Endometrial microvascular endothelial cells (primary cell): ENCODE data around the gene SIX5. TPM values are rescaled to one million over a fixed set of nuclear protein-coding genes. Genes with fewer than 3 reads are reported as not detected.

Experiments used
- in situ Hi-C: cut with HindIII; loops from 2 replicates; pipeline ENCODE4 v1.10.0; 2017; ENCODE audit warnings: low sequenced_read_pairs, low pct_unique_long_range_greater_than_20kb; ENCODE audit errors: inconsistent ontology term
- total RNA-seq: library from RNA; depleted of rRNA; stranded (reverse); fragments of >200 nt; gene quantifications from one replicate; pipeline ENCODE4 v1.2.3, GENCODE V29; 2015; ENCODE audit errors: inconsistent ontology term

SIX5 gene
- total RNA-seq, 1 donor from 2014 or later = 6.8 TPM

DNA sequence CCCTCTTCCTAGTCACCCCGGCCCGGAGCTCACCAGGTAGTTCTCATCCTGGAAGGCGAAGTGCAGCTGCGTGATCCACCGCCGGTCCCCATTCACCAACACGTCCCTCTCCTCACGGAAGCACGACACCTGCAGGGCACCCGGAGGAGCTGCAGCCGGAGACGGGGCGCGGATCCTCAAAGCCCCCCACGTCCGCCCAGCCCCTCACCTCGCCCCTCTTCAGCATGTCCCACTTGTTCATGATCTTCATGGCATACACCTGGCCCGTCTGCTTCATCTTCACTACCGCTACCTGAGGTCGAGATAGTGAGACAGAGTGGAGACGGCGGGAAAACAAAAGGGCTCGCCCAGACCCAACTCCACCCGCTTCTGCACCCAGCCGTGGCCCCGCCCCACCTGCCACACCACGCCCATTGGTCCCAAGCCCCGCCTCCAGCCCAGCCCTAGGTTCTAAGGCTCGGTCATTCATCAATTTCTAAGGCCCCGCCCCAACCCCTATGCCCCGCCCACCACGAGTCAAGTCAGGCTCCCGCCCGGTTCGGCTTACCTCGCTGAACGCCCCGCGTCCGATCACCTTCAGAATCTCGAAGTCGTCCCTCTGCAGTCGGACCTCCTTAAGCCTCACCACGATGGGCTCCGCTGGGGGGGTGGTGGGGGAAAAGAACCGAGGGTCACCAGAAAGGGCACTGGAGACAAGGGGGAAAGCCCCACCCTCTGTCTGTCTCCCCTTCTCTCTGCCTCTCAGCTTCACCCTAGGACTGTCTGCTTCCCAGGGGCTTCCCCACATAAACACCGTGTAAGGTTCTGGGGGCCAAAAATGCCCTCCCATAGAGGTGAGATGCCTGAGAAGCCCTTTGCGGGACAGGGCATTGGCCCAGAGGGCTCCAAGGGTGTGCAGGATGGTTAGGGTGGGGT lies 10.4 kb upstream of the SIX5 start:
- in situ Hi-C loops = no loop called here

DNA sequence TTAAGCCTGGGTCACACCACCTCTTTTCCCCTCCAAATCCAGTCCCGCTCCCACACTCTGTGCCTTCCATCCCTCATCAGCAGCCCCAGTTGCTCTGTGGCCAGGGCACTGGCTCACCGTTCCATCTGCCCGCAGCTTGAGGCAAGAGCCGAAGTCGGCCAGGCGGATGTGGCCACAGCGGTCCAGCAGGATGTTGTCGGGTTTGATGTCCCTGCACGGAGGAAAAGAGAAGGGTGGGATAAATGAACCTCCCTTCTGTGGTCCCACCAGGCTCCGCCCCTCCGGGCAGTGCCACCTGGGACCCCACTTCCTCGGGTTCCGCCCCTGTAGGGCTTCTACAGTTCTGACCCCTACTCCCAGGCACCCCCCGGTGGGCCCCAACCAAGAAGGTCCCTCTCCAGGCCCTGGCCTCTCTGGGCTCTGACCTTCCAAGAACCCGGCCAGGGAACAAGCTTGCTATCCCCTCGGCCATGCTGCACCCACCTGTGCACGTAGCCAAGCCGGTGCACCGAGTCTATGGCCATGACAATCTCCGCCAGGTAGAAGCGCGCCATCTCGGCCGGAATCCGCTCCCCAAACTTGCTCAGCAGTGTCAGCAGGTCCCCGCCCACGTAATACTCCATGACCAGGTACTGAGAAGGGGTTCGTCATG lies 9.1 kb upstream of the SIX5 start:
- in situ Hi-C loops = no loop called here

DNA sequence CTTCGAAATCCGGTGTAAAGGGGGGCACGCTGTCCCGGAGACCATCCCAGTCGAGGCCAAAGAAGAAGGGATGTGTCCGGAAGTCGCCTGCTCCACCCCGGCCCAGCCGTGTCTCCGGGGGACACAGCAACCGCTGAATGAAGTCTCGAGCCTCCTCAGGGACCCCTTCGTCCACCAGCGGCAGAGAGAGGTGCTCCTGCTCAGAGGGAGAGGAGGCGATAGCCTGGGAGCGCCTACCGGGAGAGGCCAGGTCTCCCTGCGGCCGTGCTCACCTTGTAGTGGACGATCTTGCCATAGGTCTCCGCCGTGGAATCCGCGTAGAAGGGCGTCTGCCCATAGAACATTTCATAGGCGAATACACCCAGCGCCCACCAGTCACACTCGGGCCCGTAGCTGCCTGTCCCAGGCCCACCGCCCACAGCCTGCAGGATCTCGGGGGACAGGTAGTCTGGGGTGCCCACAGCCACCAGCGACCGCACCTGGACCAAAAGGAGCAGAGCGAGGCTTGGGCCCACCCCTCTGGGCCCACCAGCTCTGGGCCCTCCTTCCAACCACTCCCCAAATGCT lies 8.4 kb upstream of the SIX5 start:
- in situ Hi-C loops = no loop called here

DNA sequence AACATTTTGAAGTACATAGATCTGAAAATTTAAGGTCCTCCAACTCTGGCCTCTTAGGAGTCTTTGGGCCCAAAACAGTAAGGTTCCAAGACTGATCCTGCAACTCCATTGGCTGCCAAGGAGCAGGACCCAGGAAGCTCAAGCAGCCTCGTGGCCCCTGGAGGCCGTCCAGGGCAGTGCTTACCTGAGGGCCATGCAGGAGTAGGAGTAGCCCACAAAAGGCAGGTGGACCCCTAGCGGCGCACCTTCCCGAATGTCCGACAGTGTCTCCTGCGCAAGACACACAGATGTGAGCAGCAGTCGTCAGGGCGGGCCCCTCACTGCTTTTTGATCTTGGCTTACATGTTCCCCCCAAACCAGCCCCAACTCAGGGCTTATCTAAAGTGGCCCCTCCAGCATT lies 5.7 kb upstream of the SIX5 start:
- in situ Hi-C loops = no loop called here

DNA sequence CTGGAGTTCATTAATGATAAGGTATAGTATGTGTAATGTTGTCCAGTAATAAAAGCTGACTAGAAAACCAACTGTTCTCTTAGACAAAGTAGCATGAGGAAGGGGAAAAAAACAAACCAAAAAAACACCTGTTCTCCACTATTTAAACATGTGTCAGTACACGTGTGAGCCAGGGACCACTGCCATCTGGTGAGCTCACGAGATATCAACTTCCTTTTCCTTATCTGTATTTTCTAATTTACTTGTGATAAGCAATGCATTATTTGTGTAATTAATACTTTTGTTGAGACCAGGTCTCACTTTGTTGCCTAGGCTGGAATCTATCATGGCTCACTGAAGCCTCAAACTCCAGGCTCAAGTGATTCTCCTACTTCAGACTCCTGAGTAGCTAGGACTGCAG lies 4.3 kb upstream of the SIX5 start:
- in situ Hi-C loops = no loop called here

DNA sequence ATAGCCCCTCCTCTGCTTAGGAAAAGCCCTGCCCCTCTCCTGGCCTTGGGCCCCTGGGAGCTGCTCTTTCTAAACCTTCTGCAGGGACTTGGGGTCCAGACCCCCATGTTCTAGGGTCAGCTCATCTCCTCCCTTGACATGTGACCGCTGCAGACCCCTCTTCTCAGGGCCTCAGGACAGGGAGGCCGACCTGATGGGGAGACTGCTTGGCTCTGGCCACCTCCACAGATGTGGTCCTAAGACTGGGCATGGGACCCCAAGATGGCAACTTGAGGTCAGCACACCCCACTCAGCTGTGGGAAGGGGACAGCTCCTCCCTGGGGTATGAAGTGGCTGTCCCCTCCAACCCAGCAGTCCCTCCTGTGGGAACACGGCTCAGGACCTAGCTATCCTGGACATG lies 3.9 kb upstream of the SIX5 start:
- in situ Hi-C loops = no loop called here

DNA sequence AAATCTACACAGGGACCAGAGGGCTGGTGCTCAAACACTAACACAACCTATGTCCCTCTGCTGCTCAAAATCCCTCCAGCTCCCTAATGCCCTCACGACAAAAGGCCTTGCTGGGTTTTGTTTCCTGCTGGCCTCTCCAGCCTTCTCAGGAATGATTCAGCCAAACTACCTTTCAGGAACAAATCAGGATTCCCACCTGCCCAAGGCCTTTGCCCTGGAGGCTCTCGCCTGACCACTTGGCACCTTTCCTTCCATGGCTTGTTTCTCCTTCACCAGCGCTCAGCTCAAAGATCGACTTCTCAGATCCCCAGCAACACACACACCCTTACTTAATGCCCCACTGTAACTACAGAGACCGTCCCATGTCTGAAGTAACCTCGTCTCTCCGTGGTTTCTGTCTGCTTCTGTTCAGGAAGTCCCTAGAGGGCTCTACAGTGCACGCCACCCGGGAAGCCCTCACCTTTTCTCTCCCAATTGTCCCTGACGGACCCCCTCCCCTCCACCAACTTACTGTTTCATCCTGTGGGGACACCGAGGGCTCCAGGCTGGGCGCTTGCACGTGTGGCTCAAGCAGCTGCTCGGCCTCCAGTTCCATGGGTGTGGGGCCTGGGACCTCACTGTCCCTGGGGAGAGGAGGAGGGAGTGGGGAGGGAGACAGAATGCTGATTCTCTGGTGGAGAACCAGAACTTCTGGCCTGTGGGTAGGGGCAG lies 3.2 kb upstream of the SIX5 start:
- in situ Hi-C loops = no loop called here

DNA sequence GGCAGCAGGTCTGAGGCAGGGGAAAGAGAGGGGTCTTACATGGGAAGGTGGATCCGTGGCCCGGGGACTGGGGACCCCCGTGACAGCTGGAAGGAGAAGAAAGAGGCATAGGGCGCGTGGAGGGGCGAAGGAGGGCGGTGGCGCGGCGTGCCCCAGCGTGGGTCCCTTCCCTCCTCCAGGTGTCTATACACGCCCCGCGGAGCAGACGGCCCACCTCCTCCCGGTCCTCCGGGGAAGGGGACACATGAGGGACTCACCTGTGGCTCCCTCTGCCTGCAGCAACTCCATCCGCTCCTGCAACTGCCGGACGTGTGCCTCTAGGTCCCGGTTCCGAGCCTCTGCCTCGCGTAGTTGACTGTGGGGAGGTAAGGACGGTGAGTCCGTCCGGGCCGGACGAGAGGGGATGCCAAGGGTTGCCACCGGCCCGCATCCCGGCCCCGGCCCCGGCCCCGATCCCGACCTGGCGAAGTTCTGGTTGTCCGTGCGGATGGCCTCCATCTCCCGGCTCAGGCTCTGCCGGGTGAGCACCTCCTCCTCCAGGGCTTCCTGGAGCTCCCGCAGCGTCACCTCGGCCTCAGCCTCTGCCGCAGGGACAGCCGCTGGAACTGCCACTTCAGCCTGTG lies 2.4 kb upstream of the SIX5 start:
- in situ Hi-C loops = no loop called here

DNA sequence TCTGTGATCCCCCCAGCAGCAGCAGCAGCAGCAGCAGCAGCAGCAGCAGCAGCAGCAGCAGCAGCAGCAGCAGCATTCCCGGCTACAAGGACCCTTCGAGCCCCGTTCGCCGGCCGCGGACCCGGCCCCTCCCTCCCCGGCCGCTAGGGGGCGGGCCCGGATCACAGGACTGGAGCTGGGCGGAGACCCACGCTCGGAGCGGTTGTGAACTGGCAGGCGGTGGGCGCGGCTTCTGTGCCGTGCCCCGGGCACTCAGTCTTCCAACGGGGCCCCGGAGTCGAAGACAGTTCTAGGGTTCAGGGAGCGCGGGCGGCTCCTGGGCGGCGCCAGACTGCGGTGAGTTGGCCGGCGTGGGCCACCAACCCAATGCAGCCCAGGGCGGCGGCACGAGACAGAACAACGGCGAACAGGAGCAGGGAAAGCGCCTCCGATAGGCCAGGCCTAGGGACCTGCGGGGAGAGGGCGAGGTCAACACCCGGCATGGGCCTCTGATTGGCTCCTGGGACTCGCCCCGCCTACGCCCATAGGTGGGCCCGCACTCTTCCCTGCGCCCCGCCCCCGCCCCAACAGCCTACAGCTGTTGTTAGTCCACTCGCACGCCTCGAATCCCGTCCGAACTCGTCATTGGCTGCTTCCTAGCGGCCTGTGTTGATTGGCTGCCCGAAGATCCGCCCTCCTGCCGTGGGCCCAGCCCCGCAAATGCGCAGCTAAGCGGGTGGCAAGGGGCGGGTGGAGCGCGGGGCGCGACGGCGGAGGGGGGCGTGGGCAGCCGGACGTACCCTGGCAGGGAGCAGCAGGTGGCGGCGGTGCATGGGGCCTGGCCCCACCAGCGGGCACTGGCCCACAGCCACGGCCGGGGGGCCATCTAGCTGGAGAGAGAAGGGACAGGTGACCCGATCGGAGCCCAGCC lies 1.4 kb upstream of the SIX5 start:
- in situ Hi-C loops = no loop called here

DNA sequence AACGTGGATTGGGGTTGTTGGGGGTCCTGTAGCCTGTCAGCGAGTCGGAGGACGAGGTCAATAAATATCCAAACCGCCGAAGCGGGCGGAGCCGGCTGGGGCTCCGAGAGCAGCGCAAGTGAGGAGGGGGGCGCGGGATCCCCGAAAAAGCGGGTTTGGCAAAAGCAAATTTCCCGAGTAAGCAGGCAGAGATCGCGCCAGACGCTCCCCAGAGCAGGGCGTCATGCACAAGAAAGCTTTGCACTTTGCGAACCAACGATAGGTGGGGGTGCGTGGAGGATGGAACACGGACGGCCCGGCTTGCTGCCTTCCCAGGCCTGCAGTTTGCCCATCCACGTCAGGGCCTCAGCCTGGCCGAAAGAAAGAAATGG lies 754 bp upstream of the SIX5 start:
- in situ Hi-C loops = no loop called here

DNA sequence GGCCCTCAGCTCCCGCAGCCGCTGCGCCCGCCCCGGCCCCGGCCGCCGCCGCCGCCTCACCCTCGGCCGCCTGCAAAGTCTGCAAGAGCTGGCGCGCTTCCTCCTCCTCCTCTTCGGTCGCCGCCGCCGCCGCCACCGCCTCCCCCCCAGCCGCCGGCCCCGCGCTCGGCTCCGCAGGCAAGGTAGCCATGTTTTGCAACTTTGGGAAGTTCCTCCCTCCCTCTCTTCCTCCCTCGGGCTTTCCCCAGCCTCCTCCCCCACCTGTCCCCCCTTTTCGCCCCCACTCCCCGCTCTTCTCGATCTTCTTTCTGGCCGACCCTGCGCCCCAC lies 433 bp downstream of the SIX5 start:
- in situ Hi-C loops = no loop called here

DNA sequence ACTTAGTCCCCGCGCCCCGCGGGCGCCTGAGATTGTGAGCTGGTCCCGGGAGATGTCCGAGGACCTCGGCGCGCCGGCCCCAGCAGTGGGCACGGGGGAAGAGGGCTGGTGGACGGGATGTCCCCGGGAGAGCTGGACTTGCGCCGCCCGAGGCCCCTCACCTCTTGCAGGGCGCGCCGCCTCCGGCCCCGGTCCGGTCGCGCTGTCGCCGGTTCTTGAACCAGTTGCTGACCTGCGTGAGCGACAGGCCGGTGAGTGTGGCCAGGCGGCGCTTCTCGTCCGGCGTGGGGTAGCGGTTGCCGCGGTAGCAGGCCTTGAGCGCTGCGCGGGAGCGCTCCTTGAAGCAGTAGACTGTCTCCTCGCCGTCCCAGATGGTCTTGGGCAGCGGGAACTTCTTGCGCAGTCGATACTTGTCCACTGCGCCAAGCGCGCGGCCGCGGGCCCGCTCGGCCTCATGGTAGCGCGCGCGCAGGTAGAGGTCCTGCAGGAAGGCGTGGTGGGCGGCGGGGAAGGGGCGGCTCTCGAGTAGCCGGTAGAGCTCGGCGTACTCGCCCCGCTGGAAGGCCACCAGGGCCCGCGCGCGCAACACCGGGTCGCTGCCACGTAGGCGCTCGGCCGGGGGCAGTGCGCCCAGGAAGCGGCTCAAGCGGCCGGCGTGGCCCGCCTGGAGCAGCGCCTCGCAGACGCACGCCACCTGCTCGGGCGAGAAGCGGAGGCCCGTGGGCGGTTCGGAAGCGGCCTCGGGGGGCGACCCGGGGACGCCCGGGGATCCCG lies 984 bp downstream of the SIX5 start:
- in situ Hi-C loops = no loop called here

DNA sequence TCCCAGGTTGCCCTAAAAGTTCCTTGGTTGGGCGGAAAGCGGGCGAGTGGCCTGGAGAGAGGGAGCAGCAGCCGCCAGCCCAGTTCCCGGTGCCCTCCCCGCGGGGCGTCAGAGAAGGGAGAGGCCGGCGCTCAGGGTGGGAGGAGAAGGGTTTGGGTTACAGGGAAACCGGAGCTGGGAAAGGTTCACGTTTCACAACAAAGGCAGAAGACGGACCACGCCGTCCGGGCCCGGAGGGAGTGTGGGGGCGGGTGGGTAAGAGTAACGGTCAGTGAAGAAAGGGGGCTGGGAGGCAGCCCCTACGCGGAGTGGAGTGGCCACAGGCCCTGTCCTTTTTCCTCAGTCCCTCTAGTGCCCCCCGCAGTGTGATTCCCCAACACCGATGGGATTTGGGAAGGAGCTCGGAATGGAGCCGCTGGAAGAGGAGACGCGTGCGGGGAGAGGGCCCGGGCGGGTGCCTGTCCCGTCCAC lies 1.6 kb downstream of the SIX5 start:
- in situ Hi-C loops = no loop called here

DNA sequence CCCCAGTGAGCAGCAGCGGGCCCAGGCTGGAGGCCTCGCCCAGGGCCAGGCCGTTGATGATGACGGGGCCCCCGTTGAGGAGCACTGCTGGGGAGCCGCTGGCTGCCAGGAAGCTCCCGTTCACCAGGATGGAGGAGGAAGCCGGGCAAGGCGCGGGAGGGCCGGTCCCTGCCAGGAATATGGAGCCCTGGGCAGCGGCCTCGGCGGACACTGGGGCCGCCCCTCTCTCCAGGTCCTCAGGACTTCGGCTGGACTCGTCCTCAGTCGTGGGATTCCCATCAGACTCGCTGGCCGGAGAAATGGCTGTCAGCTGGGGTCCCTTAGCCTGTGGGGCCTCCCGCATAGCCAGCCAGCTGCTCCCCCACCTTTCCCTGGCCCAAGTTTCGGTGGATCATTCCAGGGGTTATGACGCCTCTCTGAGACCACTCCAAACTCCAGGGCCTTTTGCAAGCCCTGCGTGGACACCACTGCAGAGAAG lies 2.1 kb downstream of the SIX5 start:
- in situ Hi-C loops = no loop called here

DNA sequence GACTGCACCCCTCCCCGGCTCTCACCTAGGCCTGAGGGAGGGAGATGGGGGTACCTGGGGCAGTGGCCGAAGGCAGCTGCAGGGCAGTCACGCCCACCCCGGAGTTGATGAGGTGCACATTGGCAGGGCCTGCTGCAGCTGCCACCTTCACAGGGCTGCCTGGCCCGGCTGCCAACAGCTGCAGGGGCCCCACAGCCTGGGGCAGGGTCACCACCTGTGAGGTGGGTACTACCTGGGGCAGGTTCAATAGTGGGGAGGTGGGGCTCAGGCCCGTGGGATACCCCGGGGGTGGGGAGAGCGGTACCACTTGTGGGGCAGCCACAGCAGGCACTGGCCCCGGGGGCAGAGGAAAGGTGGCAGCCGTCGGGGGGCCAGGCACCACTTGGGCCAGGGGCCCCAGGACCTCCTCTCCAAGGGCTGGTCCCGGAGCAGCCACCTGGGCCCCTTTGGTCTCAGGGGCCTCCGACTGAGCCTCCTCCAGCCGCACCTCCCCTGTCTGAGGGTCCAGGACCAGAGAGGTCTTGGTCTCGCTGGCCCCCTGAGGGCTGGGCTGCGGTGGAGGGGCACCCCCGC lies 2.7 kb downstream of the SIX5 start:
- in situ Hi-C loops = no loop called here

DNA sequence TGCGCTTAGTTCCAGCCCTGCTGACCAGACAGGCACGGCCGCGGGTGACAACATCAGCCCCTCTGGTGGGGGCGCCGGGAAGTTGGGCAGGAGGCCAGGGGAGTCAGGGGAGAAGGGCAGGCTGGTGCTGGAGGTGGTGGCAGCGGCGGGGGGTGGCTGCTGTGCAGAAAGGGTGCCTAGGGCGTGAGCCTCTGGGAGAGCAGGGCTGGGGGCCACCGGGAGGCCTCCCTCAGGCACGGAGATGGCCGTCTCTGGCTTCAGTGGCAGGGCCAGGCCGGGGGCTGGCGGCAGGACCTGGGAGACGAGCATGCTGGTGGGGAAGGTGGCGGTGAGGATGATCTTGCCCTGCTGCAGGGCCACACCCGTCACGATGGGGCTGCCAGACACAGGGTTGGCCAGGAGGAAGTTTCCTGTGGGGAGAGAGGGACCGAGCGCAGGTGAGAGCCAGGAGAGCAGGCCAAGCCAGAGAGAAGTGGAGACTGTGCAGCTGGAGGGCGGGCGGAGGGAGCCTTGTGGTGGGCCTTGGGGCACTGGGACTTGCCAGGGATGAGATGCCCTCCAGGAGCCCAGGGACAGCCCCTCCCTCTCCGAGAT lies 3.3 kb downstream of the SIX5 start:
- in situ Hi-C loops = no loop called here
